ENCODE data around the gene NATD1. TPM values are rescaled to one million over a fixed set of nuclear protein-coding genes. Genes with fewer than 3 reads are reported as not detected.

Gene NATD1
- total and polyA plus RNA-seq, 11 donors: 8.0 to 38.4 (median 18.7) TPM

DNA sequence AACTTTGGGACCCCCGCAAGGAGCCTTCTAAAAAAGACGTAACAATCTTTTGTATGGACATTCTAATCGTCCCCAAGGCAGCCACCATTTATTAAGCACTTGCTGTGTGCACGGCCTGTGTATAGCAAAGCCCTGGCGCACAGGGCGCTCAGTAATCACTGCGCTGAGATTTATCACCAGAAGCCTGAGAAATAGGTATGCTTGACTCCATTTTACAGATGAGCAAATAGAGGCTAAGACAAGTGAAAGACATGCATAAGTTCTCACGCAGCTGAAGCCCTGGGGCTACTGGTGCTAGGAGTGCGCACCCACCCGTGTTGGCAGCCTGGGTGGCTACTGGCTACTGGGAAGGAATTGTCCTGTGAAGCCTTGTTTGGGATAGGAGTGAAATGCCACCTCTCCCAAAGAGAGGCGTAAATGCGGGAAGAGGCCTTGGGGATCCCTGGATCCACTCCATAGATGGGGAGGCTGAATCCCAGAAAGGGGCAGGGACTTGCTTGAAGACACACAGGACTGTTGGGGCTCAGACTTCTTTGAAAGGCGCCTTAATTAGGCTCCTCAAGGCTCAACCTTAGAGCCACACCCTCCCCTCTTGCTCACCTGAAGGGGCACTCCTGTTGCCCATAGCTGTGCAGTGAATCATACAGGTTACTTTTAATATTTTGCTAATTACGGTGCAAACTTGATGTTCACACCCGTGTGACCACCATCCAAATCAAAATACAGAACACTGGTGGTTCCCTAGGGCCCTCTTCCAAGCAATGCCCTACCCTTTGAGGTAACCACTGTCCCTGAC lies 634 bp upstream of the NATD1 start:
- ATAC-seq (no peak), DNase-seq (no peak)
- Histone ChIP-seq H3K27ac (peak overlapping the region; percentile 4 to 87 (median 72)), H3K27me3 (no peaks in the 10 kb centered on the region), H3K9me3 (no peaks in the 10 kb centered on the region), H3K4me1 (peaks cover 0 to 46% (median 33%) of the 10 kb centered on the region in 12 donors), H3K4me3 (peak overlapping the region; percentile 6 to 91 (median 63)), H3K36me3 (no peaks in the 10 kb centered on the region)
- TF ChIP-seq POLR2A (IDR thresholded peaks at IDR 0.05): no peak
- TF ChIP-seq, protein P1, sequence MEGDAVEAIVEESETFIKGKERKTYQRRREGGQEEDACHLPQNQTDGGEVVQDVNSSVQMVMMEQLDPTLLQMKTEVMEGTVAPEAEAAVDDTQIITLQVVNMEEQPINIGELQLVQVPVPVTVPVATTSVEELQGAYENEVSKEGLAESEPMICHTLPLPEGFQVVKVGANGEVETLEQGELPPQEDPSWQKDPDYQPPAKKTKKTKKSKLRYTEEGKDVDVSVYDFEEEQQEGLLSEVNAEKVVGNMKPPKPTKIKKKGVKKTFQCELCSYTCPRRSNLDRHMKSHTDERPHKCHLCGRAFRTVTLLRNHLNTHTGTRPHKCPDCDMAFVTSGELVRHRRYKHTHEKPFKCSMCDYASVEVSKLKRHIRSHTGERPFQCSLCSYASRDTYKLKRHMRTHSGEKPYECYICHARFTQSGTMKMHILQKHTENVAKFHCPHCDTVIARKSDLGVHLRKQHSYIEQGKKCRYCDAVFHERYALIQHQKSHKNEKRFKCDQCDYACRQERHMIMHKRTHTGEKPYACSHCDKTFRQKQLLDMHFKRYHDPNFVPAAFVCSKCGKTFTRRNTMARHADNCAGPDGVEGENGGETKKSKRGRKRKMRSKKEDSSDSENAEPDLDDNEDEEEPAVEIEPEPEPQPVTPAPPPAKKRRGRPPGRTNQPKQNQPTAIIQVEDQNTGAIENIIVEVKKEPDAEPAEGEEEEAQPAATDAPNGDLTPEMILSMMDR (IDR thresholded peaks at IDR 0.05): no peak
- 42 to 48% (median 45%) methylated on average over 14 to 15 of the region's 15 CpGs for WGBS, 4 donors
- intact Hi-C loops (cut with DNase I): loop anchor here in 7 of 10 donors (2.0 to 10.0 kb wide), 4 partner anchors 39 to 129 kb away; partner anchors contain the start of genes DHRS7B (in 5 of the 7) and TMEM11 (in 4 of the 7)

DNA sequence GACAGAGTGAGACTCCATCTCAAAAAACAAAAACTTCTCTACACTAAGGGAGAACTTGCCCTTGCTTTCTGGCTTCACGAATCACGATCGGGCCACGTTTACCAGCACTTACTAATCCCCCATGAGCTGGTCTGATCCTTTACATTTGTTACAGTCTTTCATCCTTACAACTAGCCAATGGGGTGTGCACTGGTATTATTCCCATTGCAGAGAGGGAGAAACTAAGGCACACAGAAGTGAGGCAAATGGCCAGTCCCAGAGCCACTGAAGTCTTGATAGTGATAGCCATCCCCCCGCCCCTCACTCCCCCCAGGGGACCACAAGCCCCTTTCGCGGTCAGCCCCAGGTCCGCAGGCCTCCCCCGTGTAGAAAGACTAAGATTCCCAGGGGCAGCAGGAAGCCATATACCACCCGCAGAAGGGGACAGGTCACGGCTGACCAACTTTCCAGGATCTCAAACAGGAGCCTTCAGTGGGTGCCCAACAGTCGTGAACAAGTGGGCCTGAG lies 868 bp downstream of the NATD1 start:
- no peaks in the 10 kb centered on the region for H3K9me3 ChIP-seq
- WGBS, 4 donors: 11 to 28% (median 22%) methylated on average over 9 to 12 of the region's 12 CpGs
- peaks cover 0 to 60% (median 41%) of the 10 kb centered on the region in 12 donors for H3K4me1 ChIP-seq
- H3K4me3 ChIP-seq: peak overlapping the region; percentile 39 to 91 (median 64)
- H3K36me3 ChIP-seq: peaks cover 0 to 2% (median 0%) of the 10 kb centered on the region in 9 donors
- no peak for TF ChIP-seq POLR2A (IDR thresholded peaks at IDR 0.05)
- TF ChIP-seq, protein P1 (IDR thresholded peaks at IDR 0.05): no peak
- ATAC-seq: no peak
- DNase-seq: peak in 1 of 5 donors; percentile 43
- peak overlapping the region in 10 of 12 donors; percentile 23 to 87 (median 72) for H3K27ac ChIP-seq
- H3K27me3 ChIP-seq: no peaks in the 10 kb centered on the region
- intact Hi-C loops (cut with DNase I): loop anchor here in 7 of 10 donors (2.0 to 10.0 kb wide), 4 partner anchors 38 to 128 kb away; partner anchors contain the start of genes DHRS7B (in 5 of the 7) and TMEM11 (in 4 of the 7)

DNA sequence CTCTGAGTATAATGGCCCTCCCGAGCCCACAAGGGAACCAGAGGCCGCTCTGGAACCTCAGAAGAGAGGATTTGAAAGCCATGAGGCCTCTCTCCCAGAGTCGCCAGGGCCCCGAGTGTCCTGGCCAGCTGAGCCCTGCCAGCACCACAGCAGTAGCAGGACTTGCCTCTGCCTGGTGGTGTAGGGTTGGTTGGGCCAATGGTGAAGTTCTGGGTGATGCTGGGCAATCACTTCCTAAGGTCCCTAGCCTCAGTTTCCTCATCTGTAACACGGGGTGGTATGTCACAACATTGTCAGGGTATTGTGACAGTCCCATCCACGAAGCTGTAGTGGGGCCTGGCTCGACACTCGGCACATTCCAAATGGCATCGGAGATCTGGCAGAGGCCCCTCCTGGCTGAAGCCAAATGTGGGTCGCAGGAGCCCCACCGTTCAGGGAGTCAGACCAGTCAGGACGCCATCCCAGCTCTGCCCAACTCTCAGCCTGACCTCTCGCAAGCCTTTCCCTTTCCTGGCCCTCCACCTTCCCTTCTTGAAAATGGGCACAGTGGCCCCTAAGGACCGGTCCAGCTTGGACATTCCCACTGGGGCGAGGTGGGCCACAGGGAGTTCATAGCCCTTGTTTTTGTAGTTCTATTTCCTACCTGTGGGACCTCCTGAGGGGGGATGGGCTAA lies 1.7 kb downstream of the NATD1 start:
- peaks cover 0 to 66% (median 42%) of the 10 kb centered on the region in 12 donors for H3K4me1 ChIP-seq

More for the DNA sequence above, 1.7 kb downstream of the NATD1 start:
- WGBS, 4 donors: 71 to 78% (median 77%) methylated on average over 12 to 15 of the region's 15 CpGs
- ATAC-seq: no peak
- Histone ChIP-seq H3K9me3 (no peaks in the 10 kb centered on the region), H3K27me3 (no peaks in the 10 kb centered on the region), H3K27ac (peak overlapping the region in 8 of 12 donors; percentile 2 to 81 (median 31)), H3K36me3 (peaks cover 0 to 2% (median 0%) of the 10 kb centered on the region in 9 donors), H3K4me3 (peak overlapping the region in 5 of 12 donors; percentile 52 to 85 (median 67))
- intact Hi-C loops (cut with DNase I): loop anchor here in 7 of 10 donors (2.0 to 10.0 kb wide), 4 partner anchors 37 to 127 kb away; partner anchors contain the start of genes DHRS7B (in 5 of the 7) and TMEM11 (in 4 of the 7)
- TF ChIP-seq, protein P1 (IDR thresholded peaks at IDR 0.05): no peak
- TF ChIP-seq POLR2A (IDR thresholded peaks at IDR 0.05): no peak
- DNase-seq: no peak
